Esophagus muscularis mucosa (tissue), 4 donors: ENCODE measurements around the gene RPS3A.
"Not testable (repeated sequence)": the region's sequence is repeated elsewhere in the genome, so short reads cannot be mapped to it uniquely, and the experiment has no call there.

Experiments
- EP300 ChIP-seq: sonication (generic); formaldehyde crosslinking; IDR thresholded peaks from one replicate; pipeline ENCODE4 v1.6.1; 2017; ENCODE audit warnings: antibody characterized with exemption
- POLR2A ChIP-seq: fragments of 450-650 bp; IDR thresholded peaks from one replicate; pipeline ENCODE4 v1.6.1; 2017; ENCODE audit warnings: antibody characterized with exemption, moderate library complexity, mild to moderate bottlenecking, low read depth
- POLR2AphosphoS5 ChIP-seq, 2 donors: sonication (generic); formaldehyde crosslinking; IDR thresholded peaks; one replicate each; pipeline ENCODE4 v1.6.1; 2017; ENCODE audit warnings: antibody characterized with exemption in 2 of 2
- TF ChIP-seq, protein P1 (sequence below), 3 experiments: fragments of 200-600 bp in 2 of 3; fragments of 450-650 bp in 1 of 3; sonication (generic) in 2 of 3; IDR thresholded peaks; one replicate each; pipeline ENCODE4 v1.5.1; 2017 to 2019; ENCODE audit warnings: antibody characterized with exemption in 3 of 3, mild to moderate bottlenecking in 2 of 3, moderate library complexity in 1 of 3

DNA sequence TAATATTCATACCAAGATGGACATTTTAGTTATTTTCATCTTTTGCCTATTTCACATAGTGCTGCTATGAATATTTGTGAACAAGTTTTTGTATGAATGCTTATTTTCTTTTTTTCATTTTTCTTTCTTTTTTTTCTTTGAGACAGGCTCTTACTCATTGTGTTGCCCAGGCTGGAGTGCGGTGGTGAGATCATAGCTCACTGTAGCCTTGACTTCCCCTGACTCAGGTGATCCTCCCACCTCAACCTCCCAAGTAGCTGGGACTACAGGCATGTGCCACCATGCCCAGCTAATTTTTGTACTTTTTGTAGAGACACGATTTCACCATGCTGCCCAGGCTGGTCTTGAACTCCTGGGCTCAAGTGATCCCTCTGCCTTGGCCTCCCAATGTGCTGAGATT, 21.4 kb upstream of the RPS3A start:
- TF ChIP-seq, protein P1, sequence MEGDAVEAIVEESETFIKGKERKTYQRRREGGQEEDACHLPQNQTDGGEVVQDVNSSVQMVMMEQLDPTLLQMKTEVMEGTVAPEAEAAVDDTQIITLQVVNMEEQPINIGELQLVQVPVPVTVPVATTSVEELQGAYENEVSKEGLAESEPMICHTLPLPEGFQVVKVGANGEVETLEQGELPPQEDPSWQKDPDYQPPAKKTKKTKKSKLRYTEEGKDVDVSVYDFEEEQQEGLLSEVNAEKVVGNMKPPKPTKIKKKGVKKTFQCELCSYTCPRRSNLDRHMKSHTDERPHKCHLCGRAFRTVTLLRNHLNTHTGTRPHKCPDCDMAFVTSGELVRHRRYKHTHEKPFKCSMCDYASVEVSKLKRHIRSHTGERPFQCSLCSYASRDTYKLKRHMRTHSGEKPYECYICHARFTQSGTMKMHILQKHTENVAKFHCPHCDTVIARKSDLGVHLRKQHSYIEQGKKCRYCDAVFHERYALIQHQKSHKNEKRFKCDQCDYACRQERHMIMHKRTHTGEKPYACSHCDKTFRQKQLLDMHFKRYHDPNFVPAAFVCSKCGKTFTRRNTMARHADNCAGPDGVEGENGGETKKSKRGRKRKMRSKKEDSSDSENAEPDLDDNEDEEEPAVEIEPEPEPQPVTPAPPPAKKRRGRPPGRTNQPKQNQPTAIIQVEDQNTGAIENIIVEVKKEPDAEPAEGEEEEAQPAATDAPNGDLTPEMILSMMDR (IDR thresholded peaks at IDR 0.05), result not testable (repeated sequence)
- TF ChIP-seq POLR2A; POLR2AphosphoS5 (IDR thresholded peaks at IDR 0.05); EP300: not testable (repeated sequence)
